Effector CD4-positive, alpha-beta T cell (primary cell): ENCODE data around the gene BLOC1S4.
"Not testable (repeated sequence)": the region's sequence is repeated elsewhere in the genome, so short reads cannot be mapped to it uniquely, and the experiment has no call there.

ENCODE experiments used
- DNase-seq: peaks from one replicate; pipeline ENCODE4 v3.0.0-alpha.2; 2020

The BLOC1S4 gene

DNA sequence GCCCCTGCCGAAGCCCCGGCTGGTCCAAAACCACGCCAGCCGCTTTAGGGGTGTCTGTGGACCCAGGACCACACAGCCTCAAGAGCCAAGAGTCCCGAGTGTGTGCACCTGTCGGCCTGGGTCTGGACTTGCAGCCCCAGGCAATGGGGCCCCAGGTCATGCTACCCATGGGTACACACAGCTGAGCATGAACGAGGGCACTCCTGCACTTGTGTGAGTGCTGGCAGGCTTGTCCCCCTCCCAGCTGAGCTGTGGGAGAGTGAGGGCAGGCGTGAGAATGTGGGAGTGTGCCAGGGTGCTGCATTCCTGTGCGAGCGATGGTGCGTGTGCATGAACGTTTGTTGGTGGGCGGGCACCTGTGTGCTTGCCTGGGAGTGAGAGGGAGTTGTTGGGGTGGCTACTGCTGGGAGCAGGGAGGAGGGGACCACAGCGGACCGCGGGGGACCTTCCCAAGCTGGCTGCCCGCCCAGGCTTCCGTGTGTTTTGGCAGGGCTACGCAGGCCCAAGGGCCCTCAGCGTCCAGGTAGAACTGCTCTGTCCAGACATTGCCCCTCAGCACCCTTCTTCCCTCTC lies 30.8 kb downstream of the BLOC1S4 start:
- no peak for DNase-seq

DNA sequence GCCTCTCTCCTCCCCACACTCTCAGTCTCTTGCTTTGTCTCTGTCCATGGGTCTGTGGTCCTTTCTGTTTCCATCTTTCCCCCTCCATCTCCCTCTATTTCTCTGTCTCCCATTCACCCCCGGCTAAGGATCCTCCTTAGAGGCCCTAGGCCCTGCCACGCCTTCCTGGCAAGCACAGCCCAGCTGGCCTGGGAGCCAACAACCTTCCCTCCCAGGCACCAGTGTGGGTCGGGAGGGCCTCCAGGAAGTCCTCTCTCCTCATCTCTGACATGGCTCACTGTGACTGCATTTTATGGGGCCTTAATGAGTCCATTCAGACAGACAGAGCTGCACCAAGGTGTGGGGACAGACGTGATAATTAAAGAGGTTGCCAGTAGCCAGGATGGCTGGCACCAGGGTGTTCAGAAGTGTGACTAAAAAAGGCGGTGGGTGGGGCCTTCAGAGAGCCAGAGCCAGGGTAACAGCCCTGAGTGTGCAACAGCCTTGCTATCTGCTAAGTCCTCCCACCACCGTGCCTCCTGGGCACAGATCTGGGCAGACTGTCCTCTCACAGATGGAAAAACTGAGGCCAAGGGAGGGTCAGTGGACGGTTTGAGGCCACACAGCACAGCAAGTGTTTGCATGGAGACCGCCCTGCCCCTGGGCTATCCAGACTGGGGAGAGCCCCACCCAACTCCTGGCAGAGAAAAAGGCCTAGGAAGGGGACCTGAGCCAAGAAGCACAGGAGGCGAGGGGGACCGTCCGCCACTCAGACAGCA lies 31.5 kb downstream of the BLOC1S4 start:
- no peak for DNase-seq

DNA sequence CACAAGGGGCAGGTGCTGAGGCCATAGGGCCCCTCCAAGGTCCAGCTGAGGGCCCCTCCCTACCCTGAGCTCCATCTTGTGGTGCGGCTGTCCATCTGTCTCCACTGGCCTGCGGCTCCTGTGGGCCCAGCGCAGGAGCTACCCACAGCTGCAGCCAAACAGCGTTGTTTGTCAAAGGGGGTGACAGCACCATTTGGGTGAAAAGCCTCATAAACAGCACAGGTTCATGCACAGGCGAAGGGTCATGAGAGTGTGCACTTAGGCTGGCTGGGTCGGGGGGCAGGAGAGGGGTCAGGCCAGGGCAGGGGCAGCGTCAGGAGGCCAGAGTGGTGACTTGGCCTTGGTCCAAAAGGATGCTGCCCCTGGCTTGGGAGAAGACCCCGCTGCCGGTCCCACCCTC lies 32.3 kb downstream of the BLOC1S4 start:
- DNase-seq: no peak

DNA sequence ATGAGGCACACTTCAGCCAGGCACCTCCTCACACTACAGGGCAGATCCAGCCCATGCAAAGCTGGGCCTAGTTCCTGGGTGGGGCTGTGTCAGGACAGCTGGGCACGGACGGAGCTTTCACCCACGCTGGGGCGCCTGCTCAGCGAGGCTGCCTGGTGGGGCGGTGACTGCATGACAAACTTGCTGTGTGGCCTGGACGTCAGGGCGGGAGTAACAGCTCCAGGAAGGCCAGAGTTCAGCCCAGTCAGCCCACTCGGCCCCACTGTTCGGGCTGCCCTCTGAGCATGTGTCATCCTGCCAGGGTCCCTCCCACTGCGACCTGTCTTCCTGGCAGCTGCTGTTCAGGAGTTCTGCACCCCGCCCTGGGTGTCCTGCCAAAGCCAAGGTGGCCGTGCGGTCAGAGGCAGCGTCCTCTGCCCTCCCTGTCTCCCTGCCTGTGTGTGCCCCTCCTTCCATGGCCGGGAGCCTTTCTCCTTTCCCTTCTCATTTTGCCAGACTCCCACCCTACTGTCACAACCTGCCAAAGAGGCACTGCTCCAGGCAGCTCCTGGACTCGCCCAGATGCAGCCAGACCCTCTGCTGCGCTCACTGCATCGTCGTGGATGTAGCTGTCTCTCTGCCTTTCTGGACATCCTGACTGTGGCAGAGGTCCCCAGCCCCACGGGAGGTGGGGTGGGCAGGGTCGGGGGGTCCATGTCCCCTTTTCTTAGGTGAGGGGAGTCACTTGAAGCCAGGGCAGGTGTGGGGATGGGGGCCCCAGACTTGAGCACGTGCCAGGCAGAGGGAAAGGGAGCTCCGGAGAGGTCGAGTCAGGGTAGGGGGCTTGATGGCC lies 33.6 kb downstream of the BLOC1S4 start:
- no peak for DNase-seq

DNA sequence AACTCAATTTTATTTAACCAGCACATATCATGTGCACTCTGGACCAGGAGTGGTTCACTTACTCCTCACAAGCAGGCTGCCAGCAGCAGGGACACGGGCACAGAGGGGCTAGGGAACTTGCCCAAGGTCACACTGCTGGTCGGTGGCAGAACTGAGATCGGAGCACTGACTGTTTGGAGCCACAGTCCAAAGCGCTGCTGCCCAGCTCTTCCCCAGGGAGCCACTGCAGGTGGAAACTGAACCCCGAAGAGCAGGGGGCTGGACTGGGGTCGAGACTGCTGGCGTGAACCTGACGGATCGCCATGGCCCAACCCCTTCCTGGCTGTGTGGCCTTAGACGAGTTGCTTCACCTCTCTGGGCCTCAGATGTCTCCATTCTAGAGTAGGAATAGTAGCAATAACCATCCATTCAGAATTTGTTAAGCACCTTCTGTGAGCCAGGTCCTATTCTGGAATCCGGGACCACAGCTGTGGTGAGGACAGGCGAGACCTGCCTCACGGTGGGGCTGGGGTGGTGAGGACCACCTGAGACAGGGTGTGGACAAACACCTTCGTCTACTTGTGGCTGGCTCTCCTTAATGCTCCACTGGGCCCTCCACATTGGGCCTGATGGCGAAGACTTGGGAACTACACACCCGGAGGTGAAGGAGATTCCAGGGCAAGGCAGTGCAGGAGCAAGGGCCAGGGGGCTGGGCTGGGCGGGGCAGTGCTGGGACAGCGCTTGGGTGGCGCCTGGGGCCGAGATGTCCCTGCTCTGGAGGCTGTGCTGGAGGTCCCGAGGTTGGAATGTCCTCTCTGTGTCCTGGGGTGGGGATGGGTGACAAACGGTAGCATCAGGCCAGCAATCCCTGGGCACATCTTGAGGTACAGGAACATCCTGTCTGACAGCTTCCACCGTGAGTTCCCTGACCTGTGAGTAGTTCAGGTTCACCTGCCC lies 34.6 kb downstream of the BLOC1S4 start:
- DNase-seq: no peak

DNA sequence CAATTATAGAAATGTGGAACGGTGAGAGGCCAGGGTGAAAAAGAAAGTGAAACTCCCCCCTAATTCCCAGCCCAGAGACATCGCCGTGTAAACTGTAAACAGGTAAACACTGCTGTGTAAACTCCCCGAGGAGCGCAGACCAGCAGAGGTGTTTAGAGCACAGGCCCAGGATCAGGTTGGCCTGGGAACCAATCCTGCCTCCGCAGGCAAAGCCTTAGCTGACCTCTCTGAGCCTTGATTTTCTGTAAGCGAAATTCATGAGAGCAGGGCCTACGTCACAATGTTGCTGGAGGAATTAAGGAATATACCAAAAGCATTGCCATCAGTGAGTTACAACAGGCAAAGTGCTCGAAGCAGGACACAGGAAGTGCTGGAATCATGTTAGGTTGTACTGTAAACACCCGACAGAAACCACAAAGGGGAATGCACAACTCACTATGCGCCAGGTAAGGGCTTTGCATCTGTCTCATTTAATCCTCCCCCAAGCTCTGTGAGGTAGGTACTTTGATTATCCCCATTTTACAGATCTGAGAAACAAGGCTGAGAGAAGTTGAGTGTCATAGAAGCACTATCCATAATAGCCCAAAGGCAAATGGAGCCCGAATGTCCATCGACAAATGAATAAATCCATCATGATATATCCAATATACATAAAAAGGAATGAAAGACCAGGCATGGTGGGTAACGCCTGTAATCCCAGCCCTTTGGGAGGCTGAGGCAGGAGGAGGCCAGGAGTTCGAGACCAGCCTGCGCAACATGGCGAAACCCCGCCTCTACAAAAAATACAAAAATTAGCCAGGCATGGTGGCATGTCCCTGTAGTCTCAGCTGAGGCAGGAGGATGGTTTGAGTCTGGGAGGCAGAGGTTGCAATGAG lies 35.9 kb downstream of the BLOC1S4 start:
- DNase-seq: no peak

DNA sequence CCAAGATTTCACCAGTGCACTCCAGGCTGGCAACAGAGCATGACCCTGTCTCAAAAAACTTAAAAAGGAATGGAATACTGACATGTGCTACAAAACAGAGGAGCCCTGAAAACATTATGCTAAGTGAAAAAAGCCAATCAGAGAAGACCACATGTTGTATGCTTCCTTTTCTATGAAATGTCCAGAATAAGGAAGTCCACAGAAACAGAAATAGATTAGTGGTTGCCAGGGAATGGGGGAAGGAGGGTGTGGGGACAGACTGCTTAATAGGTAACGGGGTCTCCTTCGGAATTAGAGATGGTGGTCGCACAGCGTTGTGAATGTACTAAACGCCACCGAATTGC lies 36.5 kb downstream of the BLOC1S4 start:
- DNase-seq: no peak

DNA sequence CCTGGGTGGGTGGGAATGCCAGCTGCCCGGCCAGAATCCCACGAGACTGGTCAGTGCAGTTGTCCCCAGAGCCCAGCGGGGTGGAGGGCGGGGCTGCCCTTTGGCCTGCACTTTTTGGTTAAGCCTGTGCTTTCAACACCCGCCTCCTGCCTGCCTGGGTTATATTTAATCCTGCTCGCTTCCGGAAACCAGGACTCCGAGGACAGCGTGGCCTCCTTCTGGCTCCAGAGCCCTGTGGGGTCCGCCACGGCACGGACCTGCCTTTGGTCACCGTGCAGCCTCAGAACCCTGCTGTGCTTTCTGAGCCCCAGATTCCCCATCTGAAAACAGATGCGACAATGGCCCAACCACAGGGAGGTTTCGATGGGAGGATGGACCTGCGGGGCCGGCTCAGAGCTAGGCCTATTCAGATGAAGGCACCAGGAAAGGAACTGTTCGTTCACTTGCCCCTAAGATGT lies 37.2 kb downstream of the BLOC1S4 start:
- no peak for DNase-seq

DNA sequence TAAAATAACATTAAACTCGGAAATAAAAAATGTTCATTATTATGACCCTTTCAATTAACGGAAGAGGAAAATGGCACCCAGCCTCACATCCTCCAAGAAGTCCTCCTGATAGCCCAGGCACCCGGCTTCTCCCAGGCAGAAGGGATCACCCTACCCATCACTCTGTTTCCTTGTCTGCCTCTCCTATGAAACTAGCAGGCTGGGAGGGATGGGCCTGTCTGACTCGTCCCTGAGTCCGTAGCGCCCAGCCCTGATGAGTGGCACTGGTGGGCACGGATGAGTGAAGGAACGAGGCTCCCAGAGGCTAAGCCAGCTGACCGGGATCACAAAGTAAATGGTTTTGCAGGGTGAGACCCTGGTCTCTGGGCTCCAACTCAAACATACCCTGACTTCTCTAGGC lies 37.9 kb downstream of the BLOC1S4 start:
- DNase-seq: no peak

DNA sequence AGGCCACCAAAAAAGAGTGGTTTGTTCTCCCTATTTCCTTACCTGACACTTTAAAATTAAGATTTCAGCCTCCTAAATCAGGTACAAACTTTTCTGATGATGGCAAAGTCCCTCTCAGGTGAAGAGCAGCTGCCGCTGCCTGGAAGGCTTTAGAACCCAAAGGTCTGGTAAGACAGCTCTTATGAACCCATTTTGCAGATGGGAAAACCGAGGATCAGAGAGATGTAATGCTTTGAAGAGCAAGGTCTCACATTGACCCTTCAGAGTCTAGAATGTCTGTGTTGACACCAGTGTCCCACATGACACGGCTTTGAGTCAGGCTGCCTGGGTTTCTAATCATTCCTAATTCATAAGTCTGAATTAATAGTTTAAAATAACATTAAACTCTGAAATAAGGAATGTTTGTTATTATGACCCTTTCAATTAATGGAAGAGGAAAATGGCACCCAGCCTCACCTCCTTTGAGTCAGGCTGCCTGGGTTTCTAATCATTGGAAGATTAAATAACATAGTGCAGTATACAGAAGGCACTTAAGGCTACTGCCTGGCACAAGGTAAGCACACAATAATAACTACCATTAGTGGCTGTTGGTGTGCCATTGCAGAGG lies 38.6 kb downstream of the BLOC1S4 start:
- no peak for DNase-seq

DNA sequence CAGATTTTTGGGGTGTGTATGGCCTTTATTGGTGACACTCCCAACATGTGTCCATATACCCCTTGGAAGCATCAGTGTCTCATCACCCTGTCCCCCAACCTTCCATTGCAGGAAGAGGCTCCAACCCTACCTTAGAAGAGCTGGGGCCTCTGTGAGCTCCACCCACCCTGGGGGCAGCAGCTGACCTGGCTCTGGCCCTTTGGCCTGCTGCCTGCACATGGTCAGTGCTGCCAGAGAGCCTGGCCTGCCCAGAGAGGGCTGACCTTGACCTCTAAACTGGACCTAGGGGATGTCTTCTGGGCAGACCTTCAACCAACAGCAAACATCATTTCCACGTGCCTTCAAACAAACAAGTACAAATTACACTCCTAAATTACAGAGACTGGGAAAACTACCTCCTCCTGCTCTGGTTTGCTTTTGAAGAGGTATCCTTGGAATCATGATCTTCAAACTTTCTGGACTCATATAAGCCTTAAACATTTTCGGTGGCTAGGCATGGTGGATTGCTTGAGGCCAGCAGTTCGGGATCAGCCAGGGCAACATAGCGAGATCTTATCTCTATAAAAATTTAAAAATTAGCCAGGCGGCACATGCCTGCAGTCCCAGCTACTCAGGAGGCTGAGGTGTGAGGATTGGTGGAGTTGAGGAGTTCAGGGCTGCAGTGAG lies 39.2 kb downstream of the BLOC1S4 start:
- no peak for DNase-seq

DNA sequence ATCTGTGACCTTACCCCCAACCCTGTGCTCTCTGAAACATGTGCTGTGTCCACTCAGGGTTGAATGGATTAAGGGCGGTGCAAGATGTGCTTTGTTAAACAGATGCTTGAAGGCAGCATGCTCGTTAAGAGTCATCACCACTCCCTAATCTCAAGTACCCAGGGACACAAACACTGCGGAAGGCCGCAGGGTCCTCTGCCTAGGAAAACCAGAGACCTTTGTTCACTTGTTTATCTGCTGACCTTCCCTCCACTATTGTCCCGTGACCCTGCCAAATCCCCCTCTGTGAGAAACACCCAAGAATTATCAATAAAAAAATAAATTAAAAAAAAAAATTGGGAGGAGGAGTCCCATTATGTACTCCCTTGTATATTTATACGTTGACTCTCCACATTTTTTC lies 40.4 kb downstream of the BLOC1S4 start:
- DNase-seq: not testable (repeated sequence)

DNA sequence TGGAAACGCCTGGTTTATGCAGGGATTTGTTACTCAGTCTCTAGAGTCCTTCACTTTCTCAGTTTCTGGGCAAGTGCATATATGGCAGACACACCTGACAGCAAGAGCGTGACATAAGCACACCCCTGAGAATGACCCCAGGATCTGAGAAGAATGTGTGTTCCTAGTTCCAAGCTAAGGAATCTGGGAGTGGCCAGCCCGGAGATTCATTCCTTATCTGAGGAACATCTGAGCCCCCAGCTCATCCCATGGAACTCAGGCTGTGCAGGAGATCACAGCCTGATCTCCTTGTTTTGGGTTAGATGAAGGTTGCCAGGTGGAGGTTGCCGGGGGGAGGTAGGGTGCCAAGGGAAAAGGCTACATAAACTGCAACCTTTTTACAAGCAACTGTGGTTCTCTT lies 42.8 kb downstream of the BLOC1S4 start:
- DNase-seq: no peak

DNA sequence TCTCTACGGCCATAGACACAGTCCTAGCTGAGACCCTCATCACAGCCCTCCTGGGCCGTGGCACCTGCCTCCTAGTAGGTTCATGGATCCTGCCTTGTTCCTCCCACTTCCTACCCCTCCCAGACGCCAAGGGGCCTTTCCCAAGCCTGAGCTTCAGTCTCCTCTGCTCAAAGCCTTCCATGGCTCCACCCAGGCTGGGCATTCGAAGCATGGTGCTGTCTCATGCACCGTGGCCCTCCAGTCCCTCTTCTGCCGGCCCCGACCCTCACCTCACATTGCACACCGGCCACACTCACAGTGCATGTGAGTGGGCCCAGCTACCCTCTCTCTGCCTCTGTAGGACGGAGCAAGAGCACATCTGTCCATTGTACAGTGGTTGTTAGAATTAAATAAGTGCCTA lies 44.9 kb downstream of the BLOC1S4 start:
- DNase-seq: no peak

DNA sequence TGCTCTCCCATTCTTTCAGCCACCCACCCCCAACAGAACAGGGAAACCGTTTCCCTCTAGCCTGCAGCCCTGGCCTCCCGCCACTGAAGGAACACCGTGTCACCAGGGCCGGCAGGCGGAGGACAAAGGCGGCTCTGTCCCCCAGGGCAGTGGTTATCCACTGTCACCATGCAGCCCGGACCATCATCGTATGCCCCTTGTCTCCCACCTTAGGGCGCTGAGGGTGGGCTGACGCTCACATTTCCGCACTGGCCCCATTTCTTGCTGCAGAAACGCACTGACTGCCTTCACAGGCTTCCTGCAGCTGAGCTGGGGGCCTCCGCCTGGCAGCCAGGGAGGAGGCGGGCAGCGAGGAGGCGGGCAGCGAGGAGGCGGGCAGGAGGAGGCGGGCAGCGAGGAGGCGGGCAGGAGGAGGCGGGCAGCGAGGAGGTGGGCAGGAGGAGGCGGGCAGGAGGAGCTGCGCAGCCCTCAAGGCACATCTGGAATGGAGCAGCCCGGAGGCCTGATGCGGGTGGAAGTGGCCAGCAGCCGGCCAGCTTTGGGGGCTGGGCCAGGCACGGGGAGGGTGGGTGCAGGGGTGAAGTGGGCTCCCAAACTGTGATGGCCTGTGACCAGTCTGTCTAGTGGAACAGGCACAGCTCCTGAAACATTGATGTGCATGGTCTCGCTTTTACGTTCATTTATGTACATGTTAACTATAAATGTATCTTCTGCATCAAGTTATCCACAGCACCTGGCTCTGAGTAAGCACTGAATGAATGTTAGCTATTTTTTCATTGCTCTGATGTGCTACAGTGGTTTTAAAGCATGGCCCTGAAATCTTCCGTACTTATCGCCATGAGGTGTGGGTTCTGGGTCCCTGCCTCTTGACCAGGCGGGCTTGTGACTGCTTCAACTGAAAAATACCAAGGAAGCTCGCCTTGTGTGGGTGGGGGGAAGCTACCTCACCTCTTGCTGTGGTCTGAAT lies 46.0 kb downstream of the BLOC1S4 start:
- no peak for DNase-seq

DNA sequence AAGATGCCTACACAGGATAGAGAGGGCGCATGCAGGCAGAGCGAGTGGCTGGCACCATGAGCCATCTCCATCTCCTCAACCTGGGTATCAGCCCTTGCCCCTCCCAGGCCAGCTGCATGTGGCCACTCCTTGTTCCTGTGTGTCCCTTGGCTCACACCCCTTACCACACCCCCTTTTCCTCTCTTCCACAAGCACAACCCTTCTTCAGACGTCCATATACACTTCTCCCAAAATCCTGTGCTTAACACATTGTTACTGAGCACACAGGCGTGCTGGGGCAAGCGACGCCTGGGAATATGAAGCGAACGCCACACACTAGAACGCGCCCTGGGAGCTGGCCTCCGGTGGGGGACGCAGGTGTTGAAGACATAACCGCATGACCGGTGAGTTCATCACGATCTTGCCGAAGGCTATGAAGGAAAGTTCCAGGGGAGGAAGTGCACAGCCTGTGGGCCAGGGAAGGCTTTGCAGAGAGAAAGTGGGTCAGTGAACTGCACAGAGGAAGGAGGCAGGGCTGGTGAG lies 47.4 kb downstream of the BLOC1S4 start:
- DNase-seq: no peak

DNA sequence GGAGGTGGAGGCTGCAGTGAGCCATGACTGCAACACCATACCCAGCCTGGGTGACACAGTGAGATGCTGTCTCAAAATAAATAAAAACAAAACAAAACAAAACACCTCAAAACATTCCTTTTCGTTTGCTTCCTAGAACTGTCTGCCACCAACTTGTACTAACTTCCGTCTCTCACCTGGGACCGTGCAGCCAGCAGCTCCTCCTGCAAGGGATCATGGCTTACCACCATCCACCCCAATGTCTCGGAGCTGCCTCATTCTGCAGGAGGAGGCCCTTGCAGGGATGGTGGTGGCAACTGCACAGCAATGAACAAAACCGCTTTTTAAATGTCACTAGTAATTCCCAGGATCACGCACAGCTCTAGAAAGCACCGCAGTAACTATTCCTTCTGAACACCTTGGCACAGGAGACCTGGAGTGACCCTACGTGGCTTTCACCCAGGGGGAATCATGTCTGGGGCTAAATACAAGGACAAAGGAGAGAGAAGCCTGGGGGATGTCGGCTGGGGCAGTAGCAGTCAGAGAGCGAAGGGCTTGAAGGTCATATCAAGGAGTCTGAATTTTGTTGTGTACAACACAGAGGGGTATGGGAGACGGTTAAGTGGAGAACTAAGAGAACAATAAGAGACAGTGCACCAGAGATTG lies 49.1 kb downstream of the BLOC1S4 start:
- no peak for DNase-seq

DNA sequence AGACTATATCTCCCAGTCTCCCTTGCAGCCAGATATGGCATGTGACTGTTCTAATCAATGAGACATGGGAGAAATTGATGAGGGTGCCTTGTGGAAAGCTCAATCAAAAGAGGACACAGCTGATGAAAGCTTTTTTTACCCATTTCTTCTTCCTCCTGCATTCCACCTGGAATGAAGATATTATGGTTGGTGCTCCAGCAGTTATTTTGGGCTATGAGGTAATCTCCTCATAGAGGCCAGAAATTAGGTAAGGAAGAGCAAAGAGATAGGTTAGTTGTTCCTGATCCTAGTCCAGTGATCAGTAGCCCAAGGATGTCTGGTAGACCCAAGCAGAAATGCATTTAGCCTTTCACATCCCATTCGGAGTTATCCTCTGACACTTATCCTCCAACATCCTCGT lies 49.7 kb downstream of the BLOC1S4 start:
- DNase-seq: no peak
